Esophagus squamous epithelium (tissue), 4 donors: ENCODE data around the gene TM2D3.

ENCODE experiments used
- POLR2A ChIP-seq, 4 donors: fragments of 450-650 bp; IDR thresholded peaks; one replicate each; pipeline ENCODE4 v1.6.1; 2017; ENCODE audit warnings: antibody characterized with exemption in 4 of 4, mild to moderate bottlenecking in 4 of 4, moderate library complexity in 3 of 4
- TF ChIP-seq, protein P1 (sequence below), 6 experiments: fragments of 450-650 bp in 4 of 6; fragments of 200-600 bp in 2 of 6; sonication (generic) in 2 of 6; IDR thresholded peaks; one replicate each; pipeline ENCODE4 v1.5.1; 2016 to 2019; ENCODE audit warnings: antibody characterized with exemption in 6 of 6, mild to moderate bottlenecking in 4 of 6, moderate library complexity in 4 of 6

DNA sequence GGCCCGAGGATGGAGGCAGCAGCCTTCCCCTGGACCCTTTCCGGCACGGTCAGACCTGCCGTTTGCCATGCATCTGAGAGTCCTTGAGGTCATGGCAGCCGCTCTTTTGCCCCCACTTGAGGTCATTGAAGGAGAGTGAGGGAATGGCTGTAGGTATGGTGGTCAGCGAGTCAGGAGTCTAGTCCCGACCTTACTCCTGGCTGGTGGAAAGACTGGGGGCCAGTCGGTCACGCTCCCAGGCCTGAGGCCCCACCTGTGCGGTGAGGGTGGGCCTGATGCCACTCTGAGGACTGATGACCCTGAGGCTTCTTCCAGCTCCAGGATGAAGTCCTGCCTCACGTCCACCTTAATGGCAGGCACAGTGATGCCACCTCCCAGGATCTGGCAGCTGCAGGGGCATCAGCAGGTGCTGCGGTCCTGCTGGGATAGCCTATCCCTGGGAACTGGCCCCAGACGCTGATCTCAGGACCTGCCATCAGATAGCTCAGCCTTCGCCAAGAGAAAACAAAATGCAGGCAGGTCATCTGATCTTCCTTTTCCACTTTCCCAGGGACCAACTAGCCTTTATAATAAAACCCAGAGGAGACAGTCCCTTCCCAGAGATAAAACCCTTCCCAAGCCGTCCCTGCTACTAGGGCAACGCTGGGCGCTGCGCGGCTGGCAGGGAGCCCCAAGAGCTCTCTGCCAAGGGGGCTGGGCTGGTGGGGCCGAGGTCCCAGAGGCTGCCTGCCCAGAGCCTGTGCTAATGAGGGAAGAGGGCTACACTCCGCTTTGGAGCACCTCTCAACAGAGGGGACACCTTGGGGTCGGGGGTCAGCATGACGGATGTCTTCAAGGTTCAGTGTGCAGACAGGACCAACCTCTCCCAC lies 42.2 kb downstream of the TM2D3 start:
- TF ChIP-seq, protein P1, sequence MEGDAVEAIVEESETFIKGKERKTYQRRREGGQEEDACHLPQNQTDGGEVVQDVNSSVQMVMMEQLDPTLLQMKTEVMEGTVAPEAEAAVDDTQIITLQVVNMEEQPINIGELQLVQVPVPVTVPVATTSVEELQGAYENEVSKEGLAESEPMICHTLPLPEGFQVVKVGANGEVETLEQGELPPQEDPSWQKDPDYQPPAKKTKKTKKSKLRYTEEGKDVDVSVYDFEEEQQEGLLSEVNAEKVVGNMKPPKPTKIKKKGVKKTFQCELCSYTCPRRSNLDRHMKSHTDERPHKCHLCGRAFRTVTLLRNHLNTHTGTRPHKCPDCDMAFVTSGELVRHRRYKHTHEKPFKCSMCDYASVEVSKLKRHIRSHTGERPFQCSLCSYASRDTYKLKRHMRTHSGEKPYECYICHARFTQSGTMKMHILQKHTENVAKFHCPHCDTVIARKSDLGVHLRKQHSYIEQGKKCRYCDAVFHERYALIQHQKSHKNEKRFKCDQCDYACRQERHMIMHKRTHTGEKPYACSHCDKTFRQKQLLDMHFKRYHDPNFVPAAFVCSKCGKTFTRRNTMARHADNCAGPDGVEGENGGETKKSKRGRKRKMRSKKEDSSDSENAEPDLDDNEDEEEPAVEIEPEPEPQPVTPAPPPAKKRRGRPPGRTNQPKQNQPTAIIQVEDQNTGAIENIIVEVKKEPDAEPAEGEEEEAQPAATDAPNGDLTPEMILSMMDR (IDR thresholded peaks at IDR 0.05), result no peak
- no peak for TF ChIP-seq POLR2A (IDR thresholded peaks at IDR 0.05)
